GM04504 (cell line): ENCODE results near the gene OPCML.

Source experiments
- DNase-seq: peaks from one replicate; pipeline ENCODE4 v3.0.0-alpha.2; 2012; ENCODE audit warnings: low read depth

The OPCML gene

DNA sequence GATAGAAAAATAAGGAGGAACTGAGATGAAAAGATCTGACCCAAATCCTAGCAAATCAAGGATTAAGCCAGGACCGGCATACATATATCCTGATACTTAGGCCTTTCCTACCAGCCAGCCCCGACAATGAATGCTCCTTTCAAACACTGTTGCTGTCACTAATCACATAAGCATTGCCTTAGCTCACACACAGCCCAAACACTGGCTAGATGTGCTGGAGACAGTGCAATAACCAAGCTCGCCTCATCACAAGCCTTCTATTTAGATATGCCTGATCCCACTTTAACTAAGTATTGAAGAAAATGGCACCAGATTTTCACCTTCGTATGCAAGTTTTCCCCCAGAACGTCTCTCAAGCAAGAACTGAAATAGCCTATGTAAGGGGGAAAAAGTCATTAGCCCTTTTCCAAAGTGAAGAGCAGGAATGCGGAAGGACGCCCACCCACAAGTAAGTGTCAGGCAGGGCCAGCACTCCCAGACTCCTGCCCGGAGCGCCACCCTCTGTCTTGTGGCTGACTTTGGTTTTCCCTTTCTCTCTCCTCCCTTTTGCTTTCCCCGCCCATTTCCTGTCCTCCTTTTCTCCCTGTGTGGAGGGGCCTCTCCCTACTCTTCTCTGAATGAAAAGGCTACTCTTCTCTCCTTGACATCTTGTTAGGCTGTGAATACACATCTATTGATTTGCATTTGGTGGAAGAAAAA, 8.9 kb upstream of the OPCML start:
- DNase-seq, result no peak

DNA sequence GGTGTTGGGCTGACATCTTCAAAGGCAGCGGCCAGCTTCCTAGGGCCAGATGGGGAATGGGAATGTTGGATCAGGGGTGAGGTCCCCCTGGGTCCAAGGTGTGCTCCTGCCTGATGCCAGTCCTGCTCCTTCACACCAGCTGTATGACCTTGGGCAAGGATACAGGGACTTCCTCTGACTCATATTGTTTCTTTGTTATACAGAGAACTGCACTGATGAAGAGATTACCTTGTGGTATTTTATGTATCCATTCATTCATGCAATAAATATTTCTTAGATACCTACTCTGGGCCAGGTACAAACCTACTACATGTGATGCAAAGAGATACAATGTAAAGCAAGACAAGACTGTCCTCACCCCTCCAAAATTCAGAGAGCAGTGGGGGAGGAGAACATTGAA, 3.9 kb upstream of the OPCML start:
- DNase-seq, result no peak

DNA sequence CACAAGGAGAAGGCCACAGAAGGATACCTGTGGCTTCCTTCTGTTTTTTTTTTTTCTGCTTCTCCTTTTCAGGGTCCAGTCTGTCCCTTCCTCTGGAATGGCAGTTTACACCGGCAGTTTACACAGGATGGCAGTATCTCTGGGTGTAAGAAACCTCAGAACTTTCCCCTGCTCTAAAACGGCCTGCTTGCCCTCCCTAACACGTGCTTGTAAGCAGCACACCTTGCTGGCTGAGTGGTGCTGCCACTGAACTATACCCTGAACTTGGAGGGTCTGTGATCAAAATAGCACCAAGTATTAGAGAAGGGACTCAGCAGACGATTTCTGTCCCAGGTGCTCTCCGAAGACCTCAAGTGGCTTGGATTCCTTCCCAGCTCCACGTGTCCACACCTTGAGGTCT, 904 bp upstream of the OPCML start:
- no peak for DNase-seq

DNA sequence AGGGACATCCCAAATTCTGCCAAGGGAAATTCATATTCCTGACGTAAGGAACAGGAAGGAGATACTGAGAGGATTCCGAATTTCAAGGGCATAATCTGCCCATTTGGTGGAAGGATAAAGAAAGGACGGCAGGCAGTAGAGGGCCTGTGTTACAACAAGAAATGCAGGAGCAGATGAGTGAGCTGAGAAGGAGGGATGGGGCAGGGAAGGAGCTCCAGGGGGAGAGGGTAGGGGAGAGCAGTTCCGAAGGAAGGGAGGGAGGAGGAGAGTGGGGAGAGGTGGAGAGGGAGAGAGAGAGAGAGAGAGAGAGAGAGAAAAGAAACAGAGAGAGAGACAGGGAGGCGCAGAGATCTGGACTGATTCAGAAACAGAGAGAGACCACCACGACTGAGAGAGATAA, 843 bp downstream of the OPCML start:
- no peak for DNase-seq

DNA sequence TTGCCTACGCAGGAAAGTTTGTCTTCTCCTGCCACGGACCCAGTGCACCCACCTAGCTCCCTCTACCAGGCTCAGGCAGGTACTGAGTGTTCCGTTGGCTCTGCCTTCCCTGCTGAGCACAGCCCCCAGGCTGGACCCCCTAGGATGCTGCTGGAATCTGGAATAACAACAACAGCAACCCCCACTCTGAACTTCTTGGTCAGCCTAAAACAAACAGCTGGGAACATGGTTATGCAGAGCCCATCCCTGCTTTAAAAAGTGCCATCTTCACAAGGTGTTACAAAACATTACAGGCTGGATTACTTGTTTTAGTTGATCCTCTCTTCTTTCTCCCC, 1.8 kb downstream of the OPCML start:
- DNase-seq, result no peak

DNA sequence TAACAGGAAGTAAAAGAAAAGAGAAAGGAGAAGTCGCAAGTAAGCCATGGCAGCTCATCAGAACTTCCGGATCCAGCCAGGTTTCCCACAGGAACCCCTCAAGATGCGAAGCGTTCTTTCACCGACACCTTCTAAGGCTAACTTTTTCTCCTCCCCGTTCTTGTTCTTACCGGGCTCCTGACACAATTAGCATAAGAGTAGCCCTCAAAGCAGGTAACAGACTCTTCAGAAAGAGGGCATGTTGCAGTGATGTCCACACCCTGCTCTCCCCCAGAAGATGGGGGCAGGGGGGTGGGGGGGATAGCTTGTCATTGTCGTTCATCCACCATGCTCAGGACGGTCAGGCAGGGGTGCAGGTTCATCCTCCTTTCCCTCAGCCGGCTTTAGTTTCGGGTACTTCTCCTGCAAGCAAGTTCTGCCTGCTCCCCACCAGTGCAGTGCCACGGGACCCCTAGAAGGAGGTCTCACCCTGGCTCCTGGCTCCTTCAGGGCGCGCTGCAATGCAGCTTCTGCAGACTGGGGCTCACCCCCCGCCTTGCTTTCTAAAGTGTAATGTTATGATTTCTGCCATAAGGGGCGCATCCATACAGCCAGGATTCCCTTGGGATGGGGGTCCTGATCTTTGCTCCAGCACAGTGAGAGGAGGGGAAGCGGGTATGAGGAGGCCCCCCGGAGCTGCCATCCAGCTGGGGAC, 2.3 kb downstream of the OPCML start:
- DNase-seq, result no peak

DNA sequence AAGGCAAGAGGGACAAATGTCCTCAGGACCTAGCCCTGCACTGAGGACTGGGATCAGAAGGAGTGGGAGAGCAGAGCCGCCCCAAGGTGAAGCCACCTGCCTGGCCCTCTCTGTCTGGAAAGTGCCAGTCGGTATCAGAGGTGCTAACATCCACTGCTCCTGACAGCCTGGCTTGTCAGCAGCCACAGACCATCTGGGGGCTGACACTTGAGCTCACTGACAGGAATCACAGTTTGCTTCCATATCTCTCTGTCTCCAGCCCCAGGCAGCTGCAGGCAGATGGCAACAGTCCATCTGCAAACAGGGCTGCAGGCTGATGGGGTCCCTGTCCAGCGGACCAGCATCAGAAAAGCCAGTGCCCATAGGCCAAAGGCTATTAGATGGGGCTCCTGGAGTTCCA, 5.5 kb downstream of the OPCML start:
- no peak for DNase-seq

DNA sequence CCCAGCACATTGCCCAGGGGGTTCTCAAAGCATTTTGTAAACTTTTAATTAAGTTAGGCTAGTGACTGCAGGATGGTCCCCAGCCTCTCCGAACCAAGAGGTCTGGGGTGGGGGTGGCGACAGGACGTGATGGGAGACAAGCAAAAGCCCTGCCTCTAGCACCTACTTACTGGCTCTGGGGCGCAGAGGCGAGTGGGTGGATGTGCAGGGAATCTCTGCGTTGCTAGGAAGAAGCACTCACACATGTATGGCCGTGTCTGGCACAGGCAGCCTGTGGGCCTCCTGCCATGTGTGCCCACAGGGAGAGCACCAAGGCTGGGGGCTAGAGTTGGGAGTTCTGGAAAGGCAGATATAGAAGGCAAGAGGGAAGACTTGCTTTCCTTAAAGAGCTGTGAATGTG, 6.3 kb downstream of the OPCML start:
- DNase-seq, result no peak

DNA sequence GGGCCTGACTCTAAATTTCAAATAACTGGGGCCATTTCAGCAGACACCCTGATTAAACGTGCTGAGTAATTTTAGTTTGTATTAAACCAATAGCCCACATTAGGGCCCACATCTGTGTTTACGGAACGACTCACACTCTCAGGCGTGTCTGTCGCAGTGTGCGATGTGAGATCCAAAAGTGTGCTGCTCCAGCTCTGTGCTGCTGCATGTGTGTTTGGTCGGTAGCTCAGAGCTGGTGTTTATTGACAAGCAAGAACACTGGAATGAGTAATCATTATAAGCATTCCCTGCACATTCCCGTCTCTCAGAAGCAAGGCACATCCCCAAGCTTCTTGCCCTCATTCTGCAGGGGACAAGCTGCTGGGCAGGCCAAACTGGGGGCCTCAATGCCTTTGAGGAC, 7.8 kb downstream of the OPCML start:
- DNase-seq, result no peak

DNA sequence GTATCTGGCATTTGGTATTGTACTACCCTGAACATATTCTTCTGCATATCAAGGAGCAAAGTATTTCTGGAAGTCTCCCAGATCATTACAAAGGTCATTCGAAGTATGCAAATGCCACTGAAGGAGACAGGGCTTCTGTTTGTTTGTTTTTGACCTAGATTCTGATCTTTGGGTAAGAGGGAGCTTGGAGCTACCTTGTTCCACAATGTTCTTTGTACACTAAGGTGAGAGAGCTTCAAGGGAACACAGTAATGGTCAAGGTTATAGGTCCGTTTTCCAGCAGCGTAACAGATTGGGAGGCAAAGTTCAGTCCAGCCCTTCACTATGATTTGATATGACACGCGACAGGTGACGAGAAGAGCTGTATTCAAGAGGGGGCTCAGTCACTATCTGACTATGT, 10.0 kb downstream of the OPCML start:
- DNase-seq, result no peak

DNA sequence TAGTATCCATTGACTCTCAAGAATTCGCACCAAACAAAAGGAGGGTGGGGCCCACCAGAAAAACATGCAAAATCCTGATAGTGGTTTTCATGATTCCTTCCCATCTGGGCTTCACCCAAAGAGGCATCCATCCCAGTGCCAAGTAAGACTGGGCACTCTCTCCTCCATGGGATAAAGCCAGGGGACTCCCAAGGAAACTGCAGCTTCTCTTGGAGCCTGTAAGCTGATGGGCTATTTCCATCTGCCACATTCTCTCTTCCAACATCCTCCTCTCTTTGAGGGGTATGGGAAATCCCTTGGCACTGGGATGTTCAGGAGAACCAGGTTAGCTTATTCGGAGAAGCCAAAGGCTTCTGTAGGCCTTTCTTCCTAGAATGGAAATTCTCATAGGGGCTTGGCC, 10.8 kb downstream of the OPCML start:
- no peak for DNase-seq

DNA sequence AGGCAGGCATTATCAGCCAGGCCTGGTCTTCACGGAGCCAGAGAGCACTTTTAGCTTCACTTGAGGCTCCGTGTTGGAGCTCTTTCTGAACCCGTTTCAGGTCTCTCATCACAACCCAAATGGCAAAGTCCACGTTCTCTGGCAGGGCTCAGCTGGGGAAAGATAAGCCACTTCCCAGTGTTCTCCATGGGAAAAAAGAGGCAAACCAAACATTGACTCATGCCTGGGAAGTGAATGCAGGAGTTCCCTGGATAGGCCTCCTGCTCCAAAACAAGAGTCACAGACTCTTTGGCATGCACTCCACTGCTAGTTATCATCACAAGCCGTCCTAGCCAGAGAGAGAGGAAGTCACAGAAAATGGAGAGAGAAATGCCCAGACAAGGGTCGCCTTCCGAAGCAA, 11.6 kb downstream of the OPCML start:
- DNase-seq, result no peak

DNA sequence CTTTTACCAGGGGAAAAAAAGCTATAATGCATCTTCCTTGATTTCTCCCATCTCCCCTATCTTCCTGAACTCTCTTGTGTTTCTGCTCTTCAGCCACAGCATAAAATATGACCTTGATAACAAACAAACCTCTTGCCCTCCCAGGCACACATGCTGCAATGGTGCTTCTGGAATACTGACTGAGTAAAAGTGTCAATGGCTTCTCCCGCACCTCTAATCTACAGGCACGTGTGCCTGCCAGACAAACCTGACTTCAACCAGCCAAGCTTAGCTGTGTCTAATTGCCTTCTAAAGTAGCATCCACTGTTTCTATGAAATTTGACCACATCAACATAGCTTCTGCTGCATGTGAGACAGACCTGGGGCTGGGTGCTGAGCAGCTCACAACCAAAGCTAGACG, 12.7 kb downstream of the OPCML start:
- no peak for DNase-seq

DNA sequence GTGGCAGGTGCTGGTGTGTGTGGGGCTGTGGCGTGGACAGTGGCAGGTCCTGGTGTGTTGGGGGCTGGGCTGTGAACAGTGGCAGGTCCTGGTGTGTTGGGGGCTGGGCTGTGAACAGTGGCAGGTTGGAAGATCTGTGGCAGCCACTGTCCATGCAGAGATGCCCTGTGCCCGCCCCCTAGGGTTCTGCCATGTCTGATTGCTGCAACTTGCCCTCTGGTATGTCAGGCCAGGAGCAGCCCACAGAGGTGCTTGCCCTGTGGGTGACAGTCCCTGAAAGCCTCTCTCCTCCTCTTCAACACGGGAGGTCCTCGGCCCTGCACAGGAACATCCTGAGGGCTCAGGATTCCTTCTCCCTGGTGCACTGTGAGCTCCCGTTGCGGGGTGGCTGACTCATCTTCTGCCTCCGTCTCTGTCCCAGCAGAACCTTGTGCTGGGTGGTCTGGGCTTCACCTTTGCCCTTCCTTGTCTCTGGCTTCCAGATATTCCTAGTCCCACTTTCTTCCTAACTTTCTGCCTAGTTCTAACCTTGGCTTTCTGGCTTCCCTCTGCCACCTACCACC, 13.5 kb downstream of the OPCML start:
- no peak for DNase-seq

DNA sequence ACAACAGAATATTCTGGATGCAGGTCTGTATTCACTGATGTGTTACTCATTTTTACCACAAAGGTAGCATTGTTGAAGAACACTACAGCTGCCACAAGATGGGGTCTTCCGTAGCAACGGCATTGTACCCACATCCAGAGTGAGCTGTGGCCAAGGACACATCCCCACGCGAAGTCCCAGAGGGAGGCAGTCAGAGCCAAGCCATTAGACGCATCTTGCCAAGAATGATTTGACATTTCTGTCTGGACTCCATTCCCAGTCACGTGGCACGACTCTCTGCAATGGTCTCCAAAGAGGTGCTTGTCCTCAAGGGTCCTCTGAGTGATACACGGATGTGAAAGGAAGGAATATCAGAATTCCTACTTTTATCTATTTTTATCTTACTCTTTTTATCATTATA, 15.5 kb downstream of the OPCML start:
- no peak for DNase-seq

DNA sequence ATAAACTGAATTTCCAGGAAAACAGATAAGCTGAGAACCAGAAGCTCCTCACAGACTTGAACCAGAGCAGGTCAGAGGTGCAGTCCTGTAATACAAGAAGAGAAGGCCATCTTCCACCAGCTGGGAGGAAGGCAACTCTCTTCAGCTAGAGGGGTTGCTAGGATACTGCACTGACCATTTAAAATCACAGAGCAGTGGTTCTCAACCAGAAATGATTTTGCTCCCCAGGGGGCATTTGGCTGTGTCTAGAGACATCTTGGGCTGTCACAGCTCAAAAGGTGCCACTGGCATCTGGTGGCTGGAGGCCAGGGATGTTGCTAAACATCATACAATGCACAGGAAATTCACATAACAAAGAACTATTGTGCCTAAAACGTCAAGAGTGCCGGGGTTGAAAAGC, 17.2 kb downstream of the OPCML start:
- no peak for DNase-seq

DNA sequence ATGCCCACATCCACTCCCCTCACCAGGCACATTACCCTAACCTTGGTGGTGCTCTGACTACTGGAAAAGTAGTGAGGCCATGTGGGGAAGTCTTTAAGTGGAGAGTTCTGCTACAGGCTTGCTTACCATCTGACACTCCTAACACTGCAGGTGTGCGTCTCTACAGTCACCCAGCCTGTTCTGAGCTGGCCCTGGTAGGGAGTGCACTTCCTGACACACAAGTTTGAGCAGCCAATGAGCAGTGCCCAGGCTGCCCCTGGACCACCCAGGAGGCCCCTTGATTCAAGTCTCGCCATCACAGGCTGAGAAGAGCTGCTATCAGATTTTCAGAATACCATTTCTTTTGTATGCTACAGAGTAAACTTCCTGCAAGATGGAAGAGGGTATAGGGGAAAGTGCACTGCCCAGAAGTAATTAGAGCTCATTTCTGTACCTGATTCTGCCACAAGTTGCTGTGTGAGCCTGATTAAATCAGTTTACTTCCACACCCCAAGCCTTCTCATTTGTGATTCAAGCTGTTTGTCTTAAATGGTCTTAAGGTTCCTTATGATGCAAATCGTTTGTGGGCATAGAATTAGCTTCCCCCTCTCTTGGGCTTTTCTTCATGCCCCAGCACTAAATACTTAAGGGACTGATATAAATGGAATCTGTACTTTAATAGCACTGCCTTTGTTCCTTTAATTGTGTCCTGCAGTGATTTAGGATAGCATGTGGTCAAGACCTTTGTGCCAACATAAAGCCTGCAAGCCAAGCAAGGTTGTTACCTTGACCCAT, 22.2 kb downstream of the OPCML start:
- no peak for DNase-seq

DNA sequence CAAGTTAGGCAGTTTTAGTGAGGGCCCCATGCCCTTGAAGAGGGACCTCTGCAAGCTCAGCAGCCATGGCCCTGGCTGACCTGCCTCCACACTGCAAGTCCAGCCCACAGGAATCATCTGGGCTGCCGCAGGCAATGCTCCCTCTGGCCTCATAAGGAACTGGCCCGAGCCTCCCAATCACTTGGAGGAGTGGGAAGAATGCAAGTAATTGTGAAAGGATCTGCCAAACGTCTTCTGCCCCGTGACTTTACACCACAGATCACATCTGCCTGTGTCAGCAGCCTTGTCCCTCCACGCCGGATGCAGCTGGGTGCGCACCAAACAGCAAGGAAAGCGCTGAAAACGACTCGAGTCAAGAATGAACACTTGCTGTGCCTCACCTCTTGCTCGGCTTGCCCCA, 23.8 kb downstream of the OPCML start:
- no peak for DNase-seq

DNA sequence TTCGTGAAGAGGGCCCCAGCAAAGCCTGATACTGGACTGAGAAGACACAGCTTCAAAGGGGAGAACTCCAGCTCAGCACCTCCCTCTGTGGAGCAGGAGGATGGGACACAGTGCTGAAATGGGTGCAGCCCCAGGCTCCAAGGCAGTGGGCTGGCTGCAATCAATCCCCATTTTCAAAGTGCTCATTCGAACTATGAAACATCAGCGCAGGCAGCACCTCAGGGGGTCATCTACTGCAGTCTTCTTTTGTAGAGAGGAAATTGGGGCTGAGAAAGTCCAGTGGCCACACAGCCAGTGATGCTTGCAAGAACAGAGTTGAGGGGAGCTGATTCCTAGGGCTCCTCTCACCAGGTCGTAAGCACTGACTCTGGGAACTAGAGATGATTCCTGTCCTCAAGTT, 25.1 kb downstream of the OPCML start:
- no peak for DNase-seq

DNA sequence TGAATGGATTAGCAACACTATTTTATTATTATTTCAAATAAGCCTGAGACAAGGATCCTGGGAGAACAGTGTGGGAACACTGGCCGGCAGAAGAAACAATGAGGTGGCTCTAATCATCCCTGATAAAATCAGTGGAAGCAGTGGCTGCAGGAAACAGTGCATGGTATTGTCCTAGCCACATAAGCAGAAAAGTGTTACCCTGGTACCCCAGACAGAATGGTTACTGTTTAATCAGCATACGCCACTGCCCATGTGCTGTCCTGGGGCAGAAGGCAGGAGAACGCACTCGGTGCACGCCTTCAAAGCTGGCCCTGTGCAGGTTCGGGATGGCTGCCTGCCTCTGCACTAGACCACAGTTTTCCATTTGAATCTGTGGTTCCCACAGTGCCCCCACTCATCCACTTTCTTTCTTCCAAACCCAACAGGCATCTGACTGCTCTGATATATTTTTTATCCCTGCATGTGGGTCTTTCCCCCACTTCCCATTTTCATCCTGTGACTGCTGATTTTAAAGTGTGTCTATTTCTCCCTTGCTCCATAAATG, 25.7 kb downstream of the OPCML start:
- no peak for DNase-seq

DNA sequence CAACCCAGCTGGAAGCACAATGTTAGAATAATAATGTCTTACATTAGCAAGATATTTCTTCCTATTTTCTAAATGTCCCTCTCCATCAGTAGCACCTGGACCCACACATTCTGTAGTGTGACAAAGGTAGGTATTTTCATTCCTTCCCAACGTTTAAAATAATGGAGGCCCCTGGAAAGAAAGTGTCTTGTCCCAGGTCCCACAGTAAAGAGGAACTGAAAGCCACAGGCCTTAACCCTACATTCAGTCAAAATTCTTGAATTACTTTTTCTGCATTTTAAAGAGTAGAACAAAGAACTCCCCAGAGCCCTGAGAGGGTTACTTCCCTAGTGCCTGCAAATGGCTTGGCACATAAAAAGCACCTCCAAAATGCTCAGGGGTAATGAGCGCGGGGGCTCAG, 26.3 kb downstream of the OPCML start:
- DNase-seq, result no peak

DNA sequence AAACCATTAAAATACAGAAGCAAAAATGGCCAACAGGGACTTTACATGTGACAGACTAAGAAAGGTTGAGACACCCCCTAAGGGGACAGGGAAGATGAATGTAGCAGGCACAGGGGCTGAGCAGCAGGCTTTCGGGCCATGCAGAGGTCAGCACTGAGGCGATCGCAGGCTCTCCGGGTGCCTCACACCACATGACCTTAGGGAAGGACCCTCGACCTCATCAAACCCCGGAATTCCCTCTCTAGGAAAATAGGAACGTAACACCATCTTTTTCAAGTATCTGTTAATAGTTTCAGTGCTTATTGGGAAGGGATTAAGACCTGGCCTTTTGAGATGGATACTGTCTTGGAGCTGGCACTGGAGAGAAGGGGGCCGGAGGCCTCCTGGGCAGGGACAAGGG, 27.4 kb downstream of the OPCML start:
- no peak for DNase-seq

DNA sequence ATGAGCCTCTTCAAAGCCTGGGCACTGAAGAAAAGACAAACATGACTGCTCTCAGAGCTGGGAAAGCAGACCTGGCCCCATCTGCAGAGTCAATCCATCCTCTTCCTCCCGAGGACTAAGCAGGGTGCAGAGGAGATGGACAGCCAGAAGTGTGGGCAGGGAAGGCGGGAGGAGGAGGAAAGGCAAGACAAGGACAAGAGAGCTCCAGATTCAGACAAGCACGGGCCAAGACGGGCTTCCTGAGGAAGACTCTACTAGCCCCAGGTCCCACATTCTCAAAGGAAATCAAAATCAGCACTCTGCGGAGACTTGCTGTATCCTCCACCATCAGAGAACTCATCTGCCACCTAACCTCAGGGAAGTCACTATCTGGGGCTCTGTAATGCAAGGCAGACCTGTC, 28.5 kb downstream of the OPCML start:
- DNase-seq, result no peak
